Common myeloid progenitor, CD34-positive (primary cell): ENCODE data around the gene MYO3B.
A peak's percentile ranks its signal among the peaks of the same experiment; 100 is the strongest.

Source experiments
- CTCF ChIA-PET: fragments of 350-600 bp; sonication (Branson Sonifier 250); formaldehyde crosslinking; loops from one replicate; lab custom pipeline; 2021; ENCODE audit warnings: antibody characterized with exemption; lab: Charles Lee
- POLR2A ChIA-PET: fragments of 350-600 bp; sonication (Branson Sonifier 250); formaldehyde crosslinking; loops from one replicate; lab custom pipeline; 2021; ENCODE audit warnings: antibody characterized with exemption; lab: Charles Lee
- DNase-seq, 3 donors: peaks; one replicate each; pipeline versions ENCODE4 v3.0.0 to v3.0.0-alpha.2; 2013
- H3K27ac ChIP-seq, 2 experiments: 1 replicate in 1 of 2; 2 replicates in 1 of 2; pipeline ENCODE4 v1.7.0; 2013; ENCODE audit warnings: inconsistent platforms in 2 of 2, low read length in 2 of 2, mild to moderate bottlenecking in 2 of 2, low read depth in 1 of 2, moderate library complexity in 1 of 2; ENCODE audit not compliant: severe bottlenecking in 2 of 2, insufficient read depth in 1 of 2, poor library complexity in 1 of 2
- H3K27me3 ChIP-seq, 5 experiments: replicated peaks in 2 of 5; 1 replicate in 3 of 5; 2 replicates in 2 of 5; pipeline versions ENCODE4 v1.6.1 to v1.7.0; 2013; ENCODE audit warnings: low read length in 4 of 5, mild to moderate bottlenecking in 2 of 5, moderate library complexity in 2 of 5, inconsistent platforms in 1 of 5; ENCODE audit not compliant: insufficient read depth in 5 of 5, control insufficient read depth in 4 of 5
- H3K36me3 ChIP-seq, 4 experiments: 1 replicate in 2 of 4; 2 replicates in 2 of 4; pipeline versions ENCODE4 v1.6.1 to v1.7.0; 2013; ENCODE audit warnings: low read length in 3 of 4, control low read depth in 1 of 4, mild to moderate bottlenecking in 1 of 4; ENCODE audit not compliant: control insufficient read depth in 4 of 4, insufficient read depth in 4 of 4
- H3K4me1 ChIP-seq, 4 experiments: 1 replicate in 3 of 4; 2 replicates in 1 of 4; pipeline versions ENCODE4 v1.6.1 to v1.7.1; 2013; ENCODE audit warnings: low read length in 3 of 4, mild to moderate bottlenecking in 3 of 4, control low read depth in 1 of 4, inconsistent platforms in 1 of 4, moderate library complexity in 1 of 4; ENCODE audit not compliant: control insufficient read depth in 4 of 4, insufficient read depth in 4 of 4; ENCODE audit errors: control extremely low read depth in 1 of 4
- H3K4me3 ChIP-seq, 7 experiments: 1 replicate in 4 of 7; 2 replicates in 3 of 7; pipeline versions ENCODE4 v1.5.1 to v1.7.0; 2013; ENCODE audit warnings: mild to moderate bottlenecking in 7 of 7, low read length in 6 of 7, moderate library complexity in 6 of 7, inconsistent platforms in 2 of 7, low read depth in 2 of 7, control low read depth in 1 of 7; ENCODE audit not compliant: insufficient read depth in 4 of 7, control insufficient read depth in 1 of 7; ENCODE audit errors: extremely low read depth in 1 of 7
- H3K9me3 ChIP-seq, 5 experiments: 1 replicate in 4 of 5; 2 replicates in 1 of 5; pipeline versions ENCODE4 v1.6.1 to v1.7.1; 2013; ENCODE audit warnings: low read length in 4 of 5, mild to moderate bottlenecking in 2 of 5, inconsistent platforms in 1 of 5, low read depth in 1 of 5, moderate library complexity in 1 of 5; ENCODE audit not compliant: control insufficient read depth in 4 of 5, insufficient read depth in 2 of 5; ENCODE audit errors: control extremely low read depth in 1 of 5
- WGBS: methylation state at CpG from one replicate; pipeline ENCODE4 v1.1.5; 2013; ENCODE audit not compliant: insufficient coverage; 5-methylcytosine and 5-hydroxymethylcytosine counted together

Gene MYO3B

DNA sequence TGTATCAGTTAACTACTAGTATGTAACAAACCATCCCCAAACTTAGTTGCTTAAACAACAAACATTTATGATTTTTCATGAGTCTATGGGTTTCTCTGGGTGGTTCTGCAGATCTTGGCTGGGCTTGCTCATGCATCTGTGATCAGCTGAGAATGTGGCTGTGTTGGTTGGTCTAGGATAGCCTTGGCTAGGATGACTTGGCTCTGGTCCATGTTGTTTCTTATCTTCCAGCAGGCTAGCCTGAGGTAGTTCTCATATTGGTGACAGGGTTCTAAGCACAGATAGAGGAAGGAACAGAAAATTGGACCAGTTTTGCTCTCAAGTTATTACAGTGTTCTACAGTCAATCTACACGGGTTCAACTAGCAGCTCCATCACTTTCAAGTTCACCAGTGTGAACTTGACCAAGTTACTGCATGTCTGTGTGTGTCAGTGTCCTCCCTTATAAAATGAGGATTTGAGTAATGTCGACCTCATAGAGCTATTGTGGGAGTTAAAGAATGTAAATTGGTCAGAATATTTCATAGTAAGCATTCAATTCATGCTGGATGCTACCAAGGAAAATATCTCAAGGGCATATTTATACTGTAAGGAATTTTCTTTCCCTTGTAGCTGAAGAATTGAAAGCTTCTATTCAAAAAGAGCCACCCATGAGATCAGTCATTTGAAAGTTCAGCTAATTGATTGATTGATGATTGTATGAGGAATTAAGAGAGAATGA is 65.3 kb downstream of the MYO3B start:
- Histone ChIP-seq H3K36me3 (no peaks in the 10 kb centered on the region), H3K4me1 (peaks cover 0 to 1% (median 0%) of the 10 kb centered on the region in 4 experiments), H3K9me3 (no peaks in the 10 kb centered on the region), H3K27me3 (peaks cover 0 to 16% (median 11%) of the 10 kb centered on the region in 5 experiments), H3K4me3 (no peak overlapping the region), H3K27ac (no peak overlapping the region)
- WGBS, result no CpG with 5 or more reads among the region's 2 CpGs
- CTCF ChIA-PET, result no interaction called here
- POLR2A ChIA-PET, result no interaction called here
- peak in 1 of 3 donors; percentile 16 for DNase-seq

DNA sequence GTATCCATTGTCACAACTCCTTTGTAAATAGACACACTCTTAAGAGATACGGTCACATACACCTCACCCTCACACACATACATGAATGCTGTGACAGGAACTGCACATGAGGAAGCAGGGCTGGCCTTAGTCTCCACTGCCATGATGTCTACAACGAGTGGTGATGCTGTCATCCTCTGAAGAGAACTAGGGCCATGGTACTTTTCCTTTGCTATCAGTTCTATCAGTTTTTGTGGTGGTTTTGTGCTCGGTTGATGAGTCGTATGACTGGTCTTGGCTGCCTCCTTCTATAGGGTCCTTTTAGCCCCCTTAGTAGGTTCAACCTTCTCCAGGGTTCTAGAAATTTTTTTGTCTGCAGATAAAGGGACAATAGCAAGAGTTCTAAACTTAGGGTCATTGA is 66.0 kb downstream of the MYO3B start:
- CTCF ChIA-PET, result no interaction called here
- WGBS, result 0% methylated on average over 1 of the region's 4 CpGs

GRCh38 chr2:170244555-170244954 is 66.6 kb downstream of the MYO3B start:
- WGBS, result 100% methylated on average over 2 of the region's 4 CpGs
- no peak overlapping the region for H3K27ac ChIP-seq
- DNase-seq, result no peak
- ChIA-PET CTCF (no interaction called here), POLR2A (interaction anchor here (0.5 kb wide), 1 partner anchor 535 kb away, joined by 3 read pairs; no protein-coding TSS in a partner anchor)
- no peak overlapping the region for H3K4me3 ChIP-seq
- H3K4me1 ChIP-seq, result peaks cover 0 to 1% (median 0%) of the 10 kb centered on the region in 4 experiments
- peaks cover 0 to 10% (median 3%) of the 10 kb centered on the region in 5 experiments for H3K27me3 ChIP-seq
- H3K36me3 ChIP-seq, result no peaks in the 10 kb centered on the region
- no peaks in the 10 kb centered on the region for H3K9me3 ChIP-seq

More for the DNA sequence above, 66.0 kb downstream of the MYO3B start:
- Histone ChIP-seq H3K27me3 (peaks cover 0 to 14% (median 6%) of the 10 kb centered on the region in 5 experiments), H3K4me1 (peaks cover 0 to 1% (median 0%) of the 10 kb centered on the region in 4 experiments), H3K4me3 (no peak overlapping the region), H3K36me3 (no peaks in the 10 kb centered on the region), H3K9me3 (no peaks in the 10 kb centered on the region), H3K27ac (no peak overlapping the region)
- DNase-seq, result no peak
- POLR2A ChIA-PET, result no interaction called here

- Histone ChIP-seq H3K27me3 (peaks cover 0 to 5% (median 2%) of the 10 kb centered on the region in 5 experiments), H3K4me1 (peaks cover 0 to 1% (median 0%) of the 10 kb centered on the region in 4 experiments), H3K9me3 (no peaks in the 10 kb centered on the region), H3K36me3 (no peaks in the 10 kb centered on the region), H3K27ac (no peak overlapping the region), H3K4me3 (no peak overlapping the region)
- ChIA-PET POLR2A (no interaction called here), CTCF (interaction anchor here (0.9 kb wide), 1 partner anchor 568 kb away, joined by 3 read pairs; no protein-coding TSS in a partner anchor)
- WGBS, result 100% methylated on average over 3 of the region's 3 CpGs
- no peak for DNase-seq
These were observed 67.4 kb downstream of the MYO3B start for GRCh38 chr2:170245312-170245711.

GRCh38 chr2:170247333-170247732 is 69.4 kb downstream of the MYO3B start:
- Histone ChIP-seq H3K4me3 (no peak overlapping the region), H3K27me3 (peaks cover 0 to 5% (median 0%) of the 10 kb centered on the region in 5 experiments), H3K27ac (no peak overlapping the region), H3K9me3 (no peaks in the 10 kb centered on the region), H3K36me3 (no peaks in the 10 kb centered on the region), H3K4me1 (no peaks in the 10 kb centered on the region)
- DNase-seq, result no peak
- WGBS, result 100% methylated on average over 3 of the region's 3 CpGs
- CTCF ChIA-PET, result interaction anchor here (2.0 kb wide), 1 partner anchor 18 kb away, joined by 4 read pairs; no protein-coding TSS in a partner anchor
- POLR2A ChIA-PET, result no interaction called here

DNA sequence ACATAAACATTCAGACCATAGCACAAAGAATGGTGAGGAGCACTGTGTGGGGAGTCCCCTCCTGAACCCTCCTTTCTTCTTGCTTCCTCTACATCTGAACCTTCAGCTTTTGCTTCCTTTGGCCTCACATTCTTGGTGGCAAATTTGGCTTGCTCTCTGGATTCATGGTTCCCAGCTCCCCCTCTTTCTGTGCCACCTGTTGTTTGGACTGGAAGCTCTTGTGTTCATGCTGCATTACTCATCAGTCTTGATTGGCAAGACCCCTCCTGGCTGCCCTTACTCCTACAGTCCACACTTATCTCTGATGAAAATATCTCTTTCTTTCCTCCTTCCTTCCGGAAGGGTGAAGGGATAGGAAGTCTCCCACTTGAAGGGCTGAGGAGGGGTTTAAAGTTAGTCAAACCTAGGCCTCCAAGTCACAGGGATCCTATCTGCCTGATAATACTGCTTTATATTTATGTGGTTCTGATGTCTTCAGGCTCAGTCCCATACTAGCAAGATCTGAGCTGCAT is 70.0 kb downstream of the MYO3B start:
- Histone ChIP-seq H3K27me3 (peaks cover 0 to 2% (median 0%) of the 10 kb centered on the region in 5 experiments), H3K36me3 (no peaks in the 10 kb centered on the region), H3K4me1 (no peaks in the 10 kb centered on the region), H3K4me3 (no peak overlapping the region), H3K9me3 (no peaks in the 10 kb centered on the region), H3K27ac (no peak overlapping the region)
- no CpG with 5 or more reads among the region's 1 CpG for WGBS
- ChIA-PET CTCF (interaction anchor here (2.0 kb wide), 1 partner anchor 19 kb away, joined by 4 read pairs; no protein-coding TSS in a partner anchor), POLR2A (no interaction called here)
- no peak for DNase-seq
